HCT116 (cell line): ENCODE data around the gene IFNA2. TPM values are rescaled to one million over a fixed set of nuclear protein-coding genes. Genes with fewer than 3 reads are reported as not detected.

Experiments used
- ATAC-seq: fragments of 200-7000 bp; cut with Tn5 transposase; 2 replicates; pipeline ENCODE4 v1.9.1; 2020; ENCODE audit warnings: mild to moderate bottlenecking, moderate library complexity
- BruUV-seq: library from RNA; stranded (reverse); fragments of 400-500 nt; replicated peaks from 2 replicates; lab custom pipeline; 2021; lab: Mats Ljungman, UMichigan
- CTCF ChIA-PET: fragments of 300-600 bp; sonication (Branson Sonifier 250); formaldehyde crosslinking; loops from one replicate; lab custom pipeline; 2021; ENCODE audit warnings: antibody characterized with exemption; lab: Charles Lee
- POLR2A ChIA-PET: fragments of 300-600, 350-600 bp; sonication (Branson Sonifier 250); formaldehyde crosslinking; loops from one replicate; lab custom pipeline; 2021; ENCODE audit warnings: antibody characterized with exemption; lab: Charles Lee
- RAD21 ChIA-PET, 2 experiments: fragments of 300-600 bp; sonication (Branson Sonifier 250); formaldehyde crosslinking; loops; one replicate each; lab custom pipeline; 2023; ENCODE audit warnings: low total read pairs in 2 of 2; ENCODE audit not compliant: uncharacterized antibody in 2 of 2, unreplicated experiment in 2 of 2, low non-redundant PET in 1 of 2; lab: Charles Lee
- DNase-seq: peaks from one replicate; pipeline ENCODE4 v3.0.0-alpha.2; 2010; ENCODE audit warnings: low read depth, low spot score
- H2AFZ ChIP-seq: fragments of 200-600 bp; shearing (Covaris generic), sonication (generic); 2 replicates; pipeline ENCODE4 v1.6.1; 2017; ENCODE audit warnings: low read depth, mixed run types, mixed read lengths, antibody characterized with exemption, low read length; ENCODE audit not compliant: poor library complexity, severe bottlenecking
- H3K27ac ChIP-seq: 2 replicates; pipeline ENCODE4 v1.5.1; 2012; ENCODE audit warnings: low read depth, low read length
- H3K27me3 ChIP-seq: fragments of 200-600 bp; sonication (generic); 2 replicates; pipeline ENCODE4 v1.6.1; 2016; ENCODE audit warnings: mixed run types, low read length, mixed read lengths; ENCODE audit not compliant: insufficient read depth
- H3K36me3 ChIP-seq, 2 experiments: fragments of 200-500 bp in 1 of 2; fragments of 200-600 bp in 1 of 2; sonication (Bioruptor generic) in 1 of 2; sonication (generic) in 1 of 2; 2 replicates each; pipeline versions ENCODE4 v1.5.1 to v1.6.1; 2014 to 2016; ENCODE audit warnings: low read length in 2 of 2, inconsistent platforms in 1 of 2, mixed read lengths in 1 of 2, mixed run types in 1 of 2; ENCODE audit not compliant: insufficient read depth in 2 of 2, control insufficient read depth in 1 of 2
- H3K4me1 ChIP-seq, 2 experiments: fragments of 200-600 bp in 1 of 2; sonication (generic) in 1 of 2; 2 replicates each; pipeline versions ENCODE4 v1.5.1 to v1.6.1; 2012 to 2017; ENCODE audit warnings: low read length in 2 of 2, inconsistent platforms in 1 of 2, mild to moderate bottlenecking in 1 of 2, mixed read lengths in 1 of 2, mixed run types in 1 of 2, moderate library complexity in 1 of 2; ENCODE audit not compliant: insufficient read depth in 2 of 2, control insufficient read depth in 1 of 2
- H3K4me2 ChIP-seq: fragments of 200-600 bp; sonication (generic); 2 replicates; pipeline ENCODE4 v1.6.1; 2017; ENCODE audit warnings: mixed run types, low read length, mixed read lengths
- H3K4me3 ChIP-seq, 2 experiments: fragments of 200-600 bp in 1 of 2; sonication (generic) in 1 of 2; replicated peaks in 1 of 2; 2 replicates each; pipeline ENCODE4 v1.5.1; 2011 to 2016; ENCODE audit warnings: low read length in 2 of 2, control low read depth in 1 of 2, low read depth in 1 of 2, mild to moderate bottlenecking in 1 of 2, mixed read lengths in 1 of 2, mixed run types in 1 of 2
- H3K79me2 ChIP-seq: fragments of 200-600 bp; sonication (generic); 2 replicates; pipeline ENCODE4 v1.6.1; 2017; ENCODE audit warnings: mild to moderate bottlenecking, mixed run types, low read length, moderate library complexity, mixed read lengths; ENCODE audit not compliant: insufficient read depth
- H3K9ac ChIP-seq: fragments of 200-600 bp; sonication (generic); 2 replicates; pipeline ENCODE4 v1.6.1; 2016; ENCODE audit warnings: low read length, mixed read lengths
- H3K9me2 ChIP-seq: fragments of 200-600 bp; sonication (generic), shearing (Covaris generic); 2 replicates; pipeline ENCODE4 v1.6.1; 2017; ENCODE audit warnings: mixed run types, mild to moderate bottlenecking, moderate library complexity; ENCODE audit not compliant: insufficient read depth
- H3K9me3 ChIP-seq, 2 experiments: fragments of 200-500 bp in 1 of 2; fragments of 200-600 bp in 1 of 2; sonication (Bioruptor generic) in 1 of 2; sonication (generic) in 1 of 2; 2 replicates each; pipeline ENCODE4 v1.6.1; 2014 to 2017; ENCODE audit warnings: low read length in 2 of 2, mixed read lengths in 2 of 2, inconsistent platforms in 1 of 2, low read depth in 1 of 2, mild to moderate bottlenecking in 1 of 2, mixed run types in 1 of 2, moderate library complexity in 1 of 2; ENCODE audit not compliant: control insufficient read depth in 1 of 2, insufficient read depth in 1 of 2
- H4K20me1 ChIP-seq: fragments of 200-600 bp; sonication (generic), shearing (Covaris generic); 2 replicates; pipeline ENCODE4 v1.6.1; 2017; ENCODE audit warnings: mixed run types, mild to moderate bottlenecking, moderate library complexity; ENCODE audit not compliant: insufficient read depth
- ATF3 ChIP-seq: IDR thresholded peaks from 2 replicates; pipeline ENCODE4 v1.6.1; 2012
- CEBPB ChIP-seq: IDR thresholded peaks from 2 replicates; pipeline ENCODE4 v1.6.1; 2012; ENCODE audit warnings: low read depth
- CTCF ChIP-seq, 3 experiments: fragments of 200-600 bp in 1 of 3; sonication (generic) in 1 of 3; IDR thresholded peaks in 2 of 3; conservative IDR thresholded peaks in 1 of 3; 2 replicates each; pipeline ENCODE4 v1.5.1; 2012 to 2017; ENCODE audit warnings: low read depth in 2 of 3, low read length in 2 of 3, antibody characterized with exemption in 1 of 3, borderline replicate concordance in 1 of 3, control low read depth in 1 of 3, mild to moderate bottlenecking in 1 of 3, mixed read lengths in 1 of 3, mixed run types in 1 of 3, moderate library complexity in 1 of 3; ENCODE audit not compliant: insufficient read depth in 1 of 3
- EGR1 ChIP-seq: IDR thresholded peaks from 2 replicates; pipeline ENCODE4 v1.6.1; 2012; ENCODE audit warnings: low read depth
- EZH2 ChIP-seq: fragments of 200-600 bp; sonication (generic); IDR thresholded peaks from 2 replicates; pipeline ENCODE4 v1.6.1; 2017; ENCODE audit warnings: antibody characterized with exemption, mixed run types
- EZH2phosphoT487 ChIP-seq: fragments of 200-600 bp; IDR thresholded peaks from 2 replicates; pipeline ENCODE4 v1.6.1; 2018; ENCODE audit warnings: antibody characterized with exemption, borderline replicate concordance
- JUND ChIP-seq: IDR thresholded peaks from 2 replicates; pipeline ENCODE4 v1.6.1; 2012
- RAD21 ChIP-seq: IDR thresholded peaks from 2 replicates; pipeline ENCODE4 v1.6.1; 2012; ENCODE audit warnings: low read depth, mild to moderate bottlenecking
- REST ChIP-seq: IDR thresholded peaks from 2 replicates; pipeline ENCODE4 v1.6.1; 2012; ENCODE audit warnings: low read depth
- SIN3A ChIP-seq: IDR thresholded peaks from 2 replicates; pipeline ENCODE4 v1.6.1; 2012; ENCODE audit warnings: low read depth
- TCF7L2 ChIP-seq: IDR thresholded peaks from 2 replicates; pipeline ENCODE4 v1.7.0; 2011; ENCODE audit warnings: borderline replicate concordance, inconsistent platforms; ENCODE audit not compliant: insufficient read depth, insufficient read length; ENCODE audit errors: extremely low read depth
- YY1 ChIP-seq: IDR thresholded peaks from 2 replicates; pipeline ENCODE4 v1.6.1; 2011; ENCODE audit warnings: low read length, low read depth, moderate library complexity, mild to moderate bottlenecking; ENCODE audit not compliant: insufficient replicate concordance; ENCODE audit errors: extremely low read depth
- ZBTB33 ChIP-seq: IDR thresholded peaks from 2 replicates; pipeline ENCODE4 v1.6.1; 2011; ENCODE audit warnings: mild to moderate bottlenecking, low read length, moderate library complexity; ENCODE audit not compliant: insufficient replicate concordance; ENCODE audit errors: extremely low read depth
- ZFX ChIP-seq: fragments of 450-650 bp; IDR thresholded peaks from 2 replicates; pipeline ENCODE4 v1.6.1; 2017
- ZNF274 ChIP-seq: fragments of 200-500 bp; sonication (Bioruptor generic); IDR thresholded peaks from 2 replicates; pipeline ENCODE4 v1.6.1; 2014; ENCODE audit warnings: mild to moderate bottlenecking, low read depth, low read length, inconsistent platforms
- intact Hi-C: fragments of 100-400 bp; cut with micrococcal nuclease; formaldehyde crosslinking; loops from 2 replicates; pipeline ENCODE4 v1.10.0; 2022
- total RNA-seq: library from RNA; stranded (reverse); gene quantifications from one replicate; pipeline ENCODE4 v1.2.1, GENCODE V29; 2021; ENCODE audit not compliant: unreplicated experiment

Gene IFNA2
- total RNA-seq, 1 experiment from 2014 or later: not detected

- H3K9ac ChIP-seq: no peak overlapping the region
- BruUV-seq: no TSS peak
- DNase-seq (no peak), ATAC-seq (no peak)
- no peaks in the 10 kb centered on the region for H3K79me2 ChIP-seq
- H3K36me3 ChIP-seq: no peaks in the 10 kb centered on the region
- CTCF ChIA-PET: interaction anchor here (1.5 kb wide), 1 partner anchor 37 kb away, joined by 3 read pairs; no protein-coding TSS in a partner anchor
- intact Hi-C loops: no loop called here
- no peak overlapping the region for H3K27ac ChIP-seq
- H3K27me3 ChIP-seq: no peaks in the 10 kb centered on the region
- H3K9me3 ChIP-seq: no peaks in the 10 kb centered on the region
- POLR2A ChIA-PET: no interaction called here
- H2AFZ ChIP-seq: no peak overlapping the region
- RAD21 ChIA-PET: no interaction called here
- H3K4me3 ChIP-seq: no peak overlapping the region
- H4K20me1 ChIP-seq: no peaks in the 10 kb centered on the region
- no peaks in the 10 kb centered on the region for H3K9me2 ChIP-seq
- H3K4me2 ChIP-seq: no peak overlapping the region
- TF ChIP-seq EZH2 (no peak), RAD21 (no peak), REST (no peak), ATF3 (no peak), JUND (no peak), TCF7L2 (no peak), ZFX (no peak), YY1 (no peak), ZBTB33 (no peak), CEBPB (no peak), SIN3A (no peak), CTCF (IDR thresholded peaks at IDR 0.05 in 2 of 3, conservative IDR thresholded peaks at IDR 0.05 in 1 of 3; ENCODE audit: borderline replicate concordance in 1 of 3, insufficient read depth in 1 of 3, low read depth in 2 of 3, low read length in 2 of 3) (no peak), ZNF274 (no peak), EZH2phosphoT487 (no peak), EGR1 (no peak)
- TF ChIP-seq, all 23 proteins: peak for 0
- no peaks in the 10 kb centered on the region for H3K4me1 ChIP-seq
These were observed 47.7 kb upstream of the IFNA2 start for GRCh38 chr9:21432672-21433425.
